UCSD-AML1 (cell line): ENCODE measurements around the gene CACUL1.
"Not testable (repeated sequence)": the region's sequence is repeated elsewhere in the genome, so short reads cannot be mapped to it uniquely, and the experiment has no call there.

ENCODE experiments used
- DNase-seq: peaks from one replicate; lab custom pipeline; 2025; ENCODE audit not compliant: unreplicated experiment; lab: John Stamatoyannopoulos, UW

CACUL1 gene

GRCh38 chr10:118658168-118658567 is 96.6 kb downstream of the CACUL1 start:
- DNase-seq = not testable (repeated sequence)

GRCh38 chr10:118645294-118645693 is 109.5 kb downstream of the CACUL1 start:
- DNase-seq = not testable (repeated sequence)

GRCh38 chr10:118642228-118642627 is 112.5 kb downstream of the CACUL1 start:
- DNase-seq = no peak

- DNase-seq = no peak
These were observed 116.1 kb downstream of the CACUL1 start for GRCh38 chr10:118638680-118639079.

GRCh38 chr10:118635674-118636402 is 118.9 kb downstream of the CACUL1 start:
- DNase-seq = no peak

GRCh38 chr10:118633786-118634185 is 121.0 kb downstream of the CACUL1 start:
- DNase-seq = no peak

- DNase-seq = no peak
These were observed 125.6 kb downstream of the CACUL1 start for GRCh38 chr10:118629211-118629610.

GRCh38 chr10:118628397-118628796 is 126.4 kb downstream of the CACUL1 start:
- no peak for DNase-seq

GRCh38 chr10:118626953-118627352 is 127.8 kb downstream of the CACUL1 start:
- DNase-seq = no peak
